Omental fat pad (tissue), 4 donors: Measurements from ENCODE around the gene HMG20A. TPM values are rescaled to one million over a fixed set of nuclear protein-coding genes. Genes with fewer than 3 reads are reported as not detected.

Experiments used
- ATAC-seq: fragments of 150-250 bp; one replicate; pipeline ENCODE4 v1.9.1; 2016; ENCODE audit warnings: mild to moderate bottlenecking, moderate library complexity; ENCODE audit not compliant: low FRiP score
- DNase-seq: peaks from one replicate; pipeline ENCODE4 v3.0.0-alpha.2; 2019; ENCODE audit warnings: low spot score
- total RNA-seq, 4 donors: library from RNA; depleted of rRNA; stranded (reverse); fragments of >200 nt; gene quantifications; one replicate each; pipeline ENCODE4 v1.1.0, GENCODE V29; 2016
- TF ChIP-seq, protein P1 (sequence below), 3 donors: fragments of 450-650 bp; IDR thresholded peaks; one replicate each; pipeline ENCODE4 v1.5.1; 2016 to 2017; ENCODE audit warnings: antibody characterized with exemption in 3 of 3, mild to moderate bottlenecking in 3 of 3, moderate library complexity in 2 of 3

Gene HMG20A
- total RNA-seq, 4 donors from 2014 or later = 20.2 to 58.3 (median 31.2) TPM

GRCh38 chr15:77487469-77487842 is 66.8 kb downstream of the HMG20A start:
- TF ChIP-seq, protein P1, sequence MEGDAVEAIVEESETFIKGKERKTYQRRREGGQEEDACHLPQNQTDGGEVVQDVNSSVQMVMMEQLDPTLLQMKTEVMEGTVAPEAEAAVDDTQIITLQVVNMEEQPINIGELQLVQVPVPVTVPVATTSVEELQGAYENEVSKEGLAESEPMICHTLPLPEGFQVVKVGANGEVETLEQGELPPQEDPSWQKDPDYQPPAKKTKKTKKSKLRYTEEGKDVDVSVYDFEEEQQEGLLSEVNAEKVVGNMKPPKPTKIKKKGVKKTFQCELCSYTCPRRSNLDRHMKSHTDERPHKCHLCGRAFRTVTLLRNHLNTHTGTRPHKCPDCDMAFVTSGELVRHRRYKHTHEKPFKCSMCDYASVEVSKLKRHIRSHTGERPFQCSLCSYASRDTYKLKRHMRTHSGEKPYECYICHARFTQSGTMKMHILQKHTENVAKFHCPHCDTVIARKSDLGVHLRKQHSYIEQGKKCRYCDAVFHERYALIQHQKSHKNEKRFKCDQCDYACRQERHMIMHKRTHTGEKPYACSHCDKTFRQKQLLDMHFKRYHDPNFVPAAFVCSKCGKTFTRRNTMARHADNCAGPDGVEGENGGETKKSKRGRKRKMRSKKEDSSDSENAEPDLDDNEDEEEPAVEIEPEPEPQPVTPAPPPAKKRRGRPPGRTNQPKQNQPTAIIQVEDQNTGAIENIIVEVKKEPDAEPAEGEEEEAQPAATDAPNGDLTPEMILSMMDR (IDR thresholded peaks at IDR 0.05) = no peak
- DNase-seq (no peak), ATAC-seq (no peak)

GRCh38 chr15:77487888-77488287 is 67.2 kb downstream of the HMG20A start:
- no peak for ATAC-seq
- TF ChIP-seq, protein P1 (IDR thresholded peaks at IDR 0.05) = no peak
- no peak for DNase-seq

DNA sequence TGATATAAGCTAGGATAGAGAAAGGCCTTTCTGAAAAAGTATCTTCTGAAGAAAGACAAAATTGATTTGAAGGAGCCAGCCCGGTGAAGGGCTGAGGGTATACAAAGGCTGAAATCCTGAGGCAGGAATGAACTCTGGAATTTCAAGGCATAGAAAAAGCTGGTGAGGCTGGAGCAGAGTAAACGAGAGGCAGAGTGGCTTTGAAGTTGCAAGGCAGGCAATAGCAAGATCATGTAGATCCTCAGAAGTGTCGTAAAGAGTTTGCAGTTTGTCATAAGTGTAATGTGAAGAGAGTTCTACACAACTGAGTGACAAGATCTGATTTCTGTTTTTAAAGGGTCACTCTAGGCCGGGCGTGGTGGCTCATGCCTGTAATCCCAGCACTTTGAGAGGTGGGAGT is 69.0 kb downstream of the HMG20A start:
- DNase-seq = no peak
- TF ChIP-seq, protein P1 (IDR thresholded peaks at IDR 0.05) = no peak
- no peak for ATAC-seq

- DNase-seq (no peak), ATAC-seq (no peak)
- TF ChIP-seq, protein P1 (IDR thresholded peaks at IDR 0.05) = no peak
Observed at GRCh38 chr15:77493324-77493907, 72.7 kb downstream of the HMG20A start.

DNA sequence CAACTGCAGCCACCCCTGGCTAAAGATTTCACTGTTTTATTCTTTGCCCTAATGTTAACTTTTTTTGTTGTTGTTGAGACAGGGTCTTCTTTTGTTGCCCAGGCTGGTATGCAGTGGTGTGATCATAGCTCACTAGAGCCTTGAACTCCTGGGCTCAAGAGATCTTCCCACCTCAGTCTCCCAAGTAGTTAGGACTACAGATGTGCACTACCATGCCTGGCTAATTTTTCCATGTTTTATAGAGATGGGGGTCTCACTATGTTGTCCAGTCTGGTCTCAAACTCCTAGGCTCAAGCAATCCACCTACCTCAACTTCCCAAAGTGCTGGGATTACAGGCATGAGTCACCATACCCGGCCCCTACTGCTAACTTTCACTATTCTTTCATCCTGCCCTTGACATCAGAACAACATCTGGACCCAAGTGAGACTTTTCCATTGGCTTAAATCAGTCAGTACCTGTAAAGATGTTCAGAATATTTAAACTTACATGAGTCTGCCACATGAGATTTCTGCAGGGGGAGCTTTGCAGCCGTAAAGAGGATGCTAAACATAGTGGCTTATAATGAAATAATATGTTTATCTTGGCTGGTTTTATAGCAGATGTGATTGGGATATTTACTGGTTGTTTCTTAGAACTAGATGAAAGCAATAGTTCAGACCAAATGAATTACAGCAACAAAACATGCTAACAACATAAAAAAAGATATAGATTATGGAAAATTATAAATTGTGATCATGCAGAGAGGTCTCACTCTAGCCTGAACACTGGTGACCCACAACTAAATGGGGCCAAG is 73.6 kb downstream of the HMG20A start:
- DNase-seq = no peak
- no peak for ATAC-seq
- TF ChIP-seq, protein P1 (IDR thresholded peaks at IDR 0.05) = no peak

- ATAC-seq (no peak), DNase-seq (no peak)
- TF ChIP-seq, protein P1 (IDR thresholded peaks at IDR 0.05) = no peak
Observed at GRCh38 chr15:77494964-77495363, 74.3 kb downstream of the HMG20A start.
